Measurements from ENCODE around the gene WNT6.

Gene WNT6

GRCh38 chr2:218859556-218859987, at the start of gene WNT6:
Gene WNT6 (plus strand): TSS chr2:218859805. CDS start chr2:218860038, 233 bp downstream.
- no peak for DNase-seq (ENCODE audit: low read depth)

- DNase-seq (ENCODE audit: low read depth): no peak
These were observed 49.3 kb upstream of the WNT6 start for GRCh38 chr2:218810256-218810655.

- no peak for DNase-seq (ENCODE audit: low read depth)
These were observed 48.2 kb upstream of the WNT6 start for GRCh38 chr2:218811382-218811781.

DNA sequence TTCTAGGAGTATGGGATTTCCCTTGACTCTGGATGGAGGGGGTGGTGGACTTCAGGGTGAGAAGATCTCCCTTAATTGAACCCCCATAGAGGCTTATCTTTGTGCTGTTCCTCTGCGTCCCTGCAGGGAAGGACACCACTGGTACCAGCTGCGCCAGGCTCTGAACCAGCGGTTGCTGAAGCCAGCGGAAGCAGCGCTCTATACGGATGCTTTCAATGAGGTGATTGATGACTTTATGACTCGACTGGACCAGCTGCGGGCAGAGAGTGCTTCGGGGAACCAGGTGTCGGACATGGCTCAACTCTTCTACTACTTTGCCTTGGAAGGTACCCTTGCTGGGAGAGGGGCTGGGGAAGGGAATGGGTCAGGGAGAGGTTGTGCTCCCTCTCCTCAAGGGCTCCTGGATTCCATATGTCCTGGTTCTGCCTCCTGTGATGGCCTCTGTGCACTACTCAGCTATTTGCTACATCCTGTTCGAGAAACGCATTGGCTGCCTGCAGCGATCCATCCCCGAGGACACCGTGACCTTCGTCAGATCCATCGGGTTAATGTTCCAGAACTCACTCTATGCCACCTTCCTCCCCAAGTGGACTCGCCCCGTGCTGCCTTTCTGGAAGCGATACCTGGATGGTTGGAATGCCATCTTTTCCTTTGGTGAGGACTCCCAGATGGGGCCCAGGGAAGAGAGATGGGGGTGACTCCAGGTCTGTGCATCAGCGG, 47.3 kb upstream of the WNT6 start:
- DNase-seq (ENCODE audit: low read depth): no peak

- DNase-seq (ENCODE audit: low read depth): no peak
These were observed 46.7 kb upstream of the WNT6 start for GRCh38 chr2:218812861-218813260.

GRCh38 chr2:218813771-218814460, 45.7 kb upstream of the WNT6 start:
- no peak for DNase-seq (ENCODE audit: low read depth)

DNA sequence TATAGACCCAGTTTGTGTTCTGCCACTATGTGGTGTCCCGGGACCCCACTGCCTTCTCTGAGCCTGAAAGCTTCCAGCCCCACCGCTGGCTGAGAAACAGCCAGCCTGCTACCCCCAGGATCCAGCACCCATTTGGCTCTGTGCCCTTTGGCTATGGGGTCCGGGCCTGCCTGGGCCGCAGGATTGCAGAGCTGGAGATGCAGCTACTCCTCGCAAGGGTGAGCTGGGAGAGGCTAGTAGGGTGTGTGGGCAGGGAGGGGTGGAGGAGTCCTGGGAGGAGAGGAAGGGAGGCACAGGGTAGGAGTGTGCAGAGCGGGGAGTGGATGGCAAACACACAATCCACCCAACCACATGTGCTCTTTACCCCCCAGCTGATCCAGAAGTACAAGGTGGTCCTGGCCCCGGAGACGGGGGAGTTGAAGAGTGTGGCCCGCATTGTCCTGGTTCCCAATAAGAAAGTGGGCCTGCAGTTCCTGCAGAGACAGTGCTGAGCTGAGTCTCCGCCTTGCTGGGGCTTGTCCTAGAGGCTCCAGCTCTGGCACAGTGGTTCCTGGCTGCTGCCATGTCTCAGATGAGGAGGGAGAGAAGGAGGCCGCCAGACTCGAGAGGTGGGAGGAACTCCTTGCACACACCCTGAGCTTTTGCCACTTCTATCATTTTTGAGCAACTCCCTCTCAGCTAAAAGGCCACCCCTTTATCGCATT, 44.9 kb upstream of the WNT6 start:
- DNase-seq (ENCODE audit: low read depth): no peak

DNA sequence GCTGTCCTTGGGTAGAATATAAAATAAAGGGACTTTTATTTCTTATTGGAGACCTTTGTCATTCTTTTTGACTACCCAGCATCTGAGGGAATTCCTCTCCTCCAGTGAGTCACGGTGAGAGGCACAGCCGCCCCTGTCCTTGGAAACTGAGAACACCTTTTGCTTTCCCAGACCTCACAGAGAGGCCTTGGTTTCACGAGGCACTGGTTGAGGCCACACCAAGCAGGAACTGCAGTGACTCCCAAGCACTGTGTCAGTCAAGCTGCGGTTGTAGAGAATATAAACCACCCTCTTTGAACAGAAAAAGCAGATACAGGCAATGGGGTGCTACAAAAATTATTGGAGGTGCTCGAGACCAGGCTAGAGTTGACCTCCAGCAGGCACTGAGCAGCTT, 44.4 kb upstream of the WNT6 start:
- DNase-seq (ENCODE audit: low read depth): no peak

- no peak for DNase-seq (ENCODE audit: low read depth)
These were observed 44.0 kb upstream of the WNT6 start for GRCh38 chr2:218815649-218816048.

DNA sequence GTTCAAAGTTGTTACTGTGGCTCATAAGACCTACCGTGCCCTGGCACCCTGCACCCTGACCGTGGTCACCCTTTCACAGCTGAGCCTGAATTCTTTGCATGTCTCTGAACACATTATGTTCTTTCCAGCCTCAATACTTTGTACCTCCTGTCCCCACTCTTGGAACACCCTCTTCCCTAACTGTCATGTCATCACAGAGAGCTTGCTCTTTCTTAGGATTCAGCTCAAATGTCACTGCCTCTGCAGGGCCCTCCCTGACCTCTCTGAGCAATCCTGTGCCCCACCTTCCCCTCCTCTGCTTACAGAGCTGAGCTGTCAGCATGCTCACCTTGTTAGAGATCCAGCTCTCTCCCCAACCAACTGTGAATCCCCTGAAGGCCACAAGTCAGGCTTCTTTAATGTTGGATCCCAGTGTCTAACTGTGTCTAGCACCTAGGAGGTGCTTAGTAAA, 43.0 kb upstream of the WNT6 start:
- no peak for DNase-seq (ENCODE audit: low read depth)

- DNase-seq (ENCODE audit: low read depth): no peak
These were observed 40.5 kb upstream of the WNT6 start for GRCh38 chr2:218819093-218819492.

DNA sequence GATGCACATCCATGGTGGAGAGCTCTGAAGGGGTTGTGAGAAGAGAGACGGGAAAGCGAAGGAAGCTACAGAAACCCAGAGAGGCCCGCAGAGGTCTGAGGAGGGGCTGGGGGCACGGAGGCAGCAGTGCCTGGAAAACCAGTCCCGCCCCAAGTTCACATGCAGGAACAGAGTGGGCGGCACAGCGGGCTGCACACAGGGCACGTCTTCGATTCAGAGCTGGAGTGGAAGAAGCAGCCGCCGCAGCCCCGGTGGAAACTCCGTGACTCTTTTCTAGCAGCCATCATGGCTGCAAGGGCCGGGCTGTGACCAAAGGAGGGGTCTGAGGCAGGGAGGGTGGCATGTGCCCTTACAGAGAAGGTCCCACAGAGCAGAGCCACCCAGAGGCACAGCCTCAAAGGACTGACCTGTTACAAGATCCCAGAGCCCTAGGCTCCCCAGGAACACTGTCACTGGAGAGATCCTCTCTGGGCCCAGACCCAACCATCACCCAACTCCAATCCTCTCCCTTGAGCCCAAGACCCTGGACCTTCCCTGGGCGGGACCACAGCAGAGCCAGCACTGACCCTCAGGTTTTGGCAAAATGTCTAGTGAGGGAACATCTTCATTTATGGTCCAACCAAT, 38.7 kb upstream of the WNT6 start:
- DNase-seq (ENCODE audit: low read depth): no peak

DNA sequence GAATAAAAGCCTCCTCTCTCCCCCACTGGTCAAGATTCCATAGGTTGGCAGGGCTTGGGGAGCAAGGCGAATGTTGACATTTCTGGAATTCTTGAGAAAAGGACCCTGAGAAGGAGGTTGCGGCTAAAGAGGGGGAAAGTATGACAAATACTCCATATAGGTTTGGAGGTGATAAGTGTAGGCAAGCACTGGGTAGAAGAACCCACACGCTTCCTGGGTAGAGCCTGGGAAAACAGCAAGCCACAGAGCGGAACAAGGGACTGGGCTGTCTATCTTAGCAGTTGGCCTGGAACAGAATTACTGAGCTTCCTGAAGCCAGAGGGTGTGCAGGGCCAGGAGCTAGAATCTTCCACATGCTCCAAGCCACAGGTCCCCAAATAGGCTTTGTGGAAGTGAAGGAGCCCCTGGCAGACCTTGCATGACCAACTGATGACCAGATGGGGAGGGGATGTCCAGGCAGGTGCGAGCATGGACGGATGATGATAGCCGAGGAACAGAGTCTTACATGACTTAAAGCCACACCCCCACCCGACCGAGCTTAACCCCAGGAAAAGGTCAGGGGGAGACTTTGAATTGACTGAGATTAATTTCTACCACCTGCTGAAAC, 37.9 kb upstream of the WNT6 start:
- no peak for DNase-seq (ENCODE audit: low read depth)

- no peak for DNase-seq (ENCODE audit: low read depth)
These were observed 37.0 kb upstream of the WNT6 start for GRCh38 chr2:218822622-218823021.

GRCh38 chr2:218823196-218823855, 36.3 kb upstream of the WNT6 start:
- no peak for DNase-seq (ENCODE audit: low read depth)

DNA sequence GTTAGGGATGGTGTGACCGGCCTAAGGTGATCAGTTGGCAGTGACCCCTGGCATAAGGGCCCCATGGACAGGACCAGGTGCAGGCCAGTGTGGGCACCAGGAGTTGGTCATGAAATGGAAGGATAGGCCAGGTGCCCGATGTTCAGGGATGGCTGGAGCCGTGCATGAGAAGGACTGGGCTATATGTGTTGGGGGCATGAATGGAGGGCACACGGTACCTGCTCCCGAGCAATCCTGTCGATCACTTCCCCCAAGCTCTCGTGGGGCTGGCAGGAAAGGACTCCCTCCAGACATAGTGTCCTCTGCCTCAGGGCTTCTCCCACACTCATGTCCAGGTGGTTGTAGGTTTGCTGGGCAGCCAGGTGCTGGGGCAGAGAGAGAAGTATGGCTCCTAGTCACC, 35.6 kb upstream of the WNT6 start:
- DNase-seq (ENCODE audit: low read depth): no peak

- DNase-seq (ENCODE audit: low read depth): no peak
These were observed 32.8 kb upstream of the WNT6 start for GRCh38 chr2:218826791-218827190.

- DNase-seq (ENCODE audit: low read depth): no peak
These were observed 31.7 kb upstream of the WNT6 start for GRCh38 chr2:218827701-218828476.

GRCh38 chr2:218828477-218828778, 31.2 kb upstream of the WNT6 start:
- DNase-seq (ENCODE audit: low read depth): no peak

- DNase-seq (ENCODE audit: low read depth): no peak
These were observed 29.6 kb upstream of the WNT6 start for GRCh38 chr2:218829868-218830451.

Measured in activated T-helper 1 cell treated with Interleukin-2 at 50 U/mL for 16 hours (primary cell).